Measurements from ENCODE around the gene RFX4.

RFX4 gene

DNA sequence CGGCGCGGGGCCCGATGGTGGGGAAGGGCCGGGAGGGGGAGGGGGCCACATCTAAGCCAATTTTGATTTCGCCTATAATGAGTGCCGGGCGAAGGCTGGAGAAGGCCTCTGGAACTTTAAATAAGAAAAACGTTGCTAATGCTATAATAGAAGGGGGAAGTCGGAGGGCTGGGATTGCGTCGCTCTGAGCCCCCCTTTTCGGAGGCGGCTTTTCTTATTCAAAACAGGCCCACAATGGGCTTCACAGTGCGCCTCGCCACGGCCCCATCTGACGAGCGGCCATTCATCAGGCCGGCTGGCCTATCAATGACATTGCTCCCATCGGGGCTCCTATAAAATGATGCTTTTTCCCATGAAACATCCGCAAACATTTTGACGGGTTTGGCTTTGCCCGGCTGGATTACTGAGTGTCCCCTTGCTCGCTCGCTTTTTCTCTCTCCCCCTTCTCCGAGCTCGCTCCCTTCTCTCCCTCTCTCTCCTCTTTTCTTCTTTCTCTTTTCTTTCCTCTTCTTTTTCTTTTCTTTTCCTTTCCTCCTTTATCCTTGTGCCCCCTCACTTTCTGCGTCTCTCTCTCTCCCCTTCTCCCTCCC, at the start of gene RFX4:
Gene RFX4 (plus strand): TSS at position 364 of the 590 bp plus-strand sequence. CDS start 317 bp downstream, outside the sequence.
- no peak for DNase-seq

DNA sequence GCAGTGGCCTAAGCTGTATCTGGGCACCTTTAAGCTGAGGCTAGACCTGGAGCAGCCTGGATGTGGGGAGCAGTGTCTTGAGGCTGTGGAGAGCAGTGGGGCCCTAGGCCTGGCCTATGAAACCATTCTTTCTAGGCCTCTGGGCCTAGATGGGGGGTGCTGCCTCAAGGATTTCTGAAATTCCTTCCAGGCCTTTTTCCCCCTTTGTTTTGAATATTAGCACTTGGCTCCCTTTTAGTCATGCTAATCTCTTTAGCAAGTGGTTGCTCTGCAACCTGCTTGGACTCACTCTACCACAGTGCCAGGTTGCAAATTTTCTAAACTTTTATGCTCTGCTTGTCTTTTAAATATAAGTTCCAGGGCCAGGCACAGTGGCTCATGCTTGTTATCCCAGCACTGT, 41.6 kb upstream of the RFX4 start:
- no peak for DNase-seq

DNA sequence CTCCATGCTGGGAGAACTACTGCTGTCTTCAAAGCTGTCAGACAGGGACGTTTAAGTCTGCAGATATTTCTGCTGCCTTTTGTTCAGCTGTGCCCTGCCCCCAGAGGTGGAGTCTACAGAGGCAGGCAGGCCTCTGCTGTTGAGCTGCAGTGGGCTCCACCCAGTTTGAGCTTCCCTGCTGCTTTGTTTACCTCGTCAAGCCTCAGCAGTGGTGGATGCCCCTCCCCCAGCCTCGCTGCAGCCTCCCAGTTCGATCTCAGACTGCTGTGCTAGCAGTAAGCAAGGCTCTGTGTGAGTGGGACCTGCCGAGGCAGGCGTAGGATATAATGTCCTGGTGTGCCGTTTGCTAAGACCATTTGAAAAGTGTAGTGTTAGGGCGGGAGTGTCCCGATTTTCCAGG, 31.4 kb upstream of the RFX4 start:
- DNase-seq = no peak

DNA sequence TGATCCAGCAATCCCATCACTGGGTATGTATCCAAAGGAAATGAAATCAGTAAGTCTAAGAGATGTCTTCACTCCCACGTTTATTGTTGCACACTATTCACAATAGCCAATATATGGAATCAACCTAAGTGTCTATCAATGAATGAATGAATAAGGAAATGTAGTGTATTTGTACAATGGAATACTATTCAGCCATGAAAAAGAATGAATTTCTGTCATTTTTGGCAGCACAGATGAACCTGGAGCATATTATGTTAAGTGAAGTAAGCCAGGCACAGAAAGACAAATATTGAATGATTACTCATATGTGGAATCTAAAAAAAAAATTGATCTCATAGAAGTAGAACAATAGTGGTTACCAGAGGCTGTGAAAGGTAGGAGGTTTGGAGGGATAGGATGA, 30.6 kb upstream of the RFX4 start:
- no peak for DNase-seq

DNA sequence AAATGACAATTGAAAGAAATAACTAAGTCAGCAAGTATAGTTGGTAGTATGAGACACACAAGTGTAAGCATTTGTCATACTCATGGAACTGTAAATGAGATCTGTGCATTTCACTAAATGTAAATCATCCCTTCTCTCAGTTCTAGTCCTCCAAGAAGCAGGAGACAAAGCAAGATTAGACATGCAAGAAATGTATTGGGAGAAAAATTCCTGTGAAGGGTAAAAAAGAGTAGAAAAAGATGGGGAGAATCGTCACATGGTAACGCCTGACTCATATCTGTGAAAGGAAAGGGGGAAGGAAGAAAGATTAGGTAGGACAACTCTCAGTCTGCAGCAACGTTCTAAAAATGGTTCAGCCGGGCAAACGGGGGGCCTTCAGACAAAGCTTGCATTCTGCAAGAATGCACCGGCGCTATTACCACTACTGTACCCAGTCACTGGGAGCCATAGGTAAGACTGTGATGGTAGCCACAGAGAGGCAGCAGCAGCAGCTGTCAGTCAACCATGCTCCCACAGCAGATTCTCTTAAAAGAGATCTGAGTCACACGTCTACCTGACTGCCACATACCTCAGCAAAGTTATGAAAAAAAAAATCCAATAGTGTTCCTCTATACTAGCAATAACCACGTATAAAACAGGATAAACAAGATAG, 18.0 kb upstream of the RFX4 start:
- DNase-seq = no peak

DNA sequence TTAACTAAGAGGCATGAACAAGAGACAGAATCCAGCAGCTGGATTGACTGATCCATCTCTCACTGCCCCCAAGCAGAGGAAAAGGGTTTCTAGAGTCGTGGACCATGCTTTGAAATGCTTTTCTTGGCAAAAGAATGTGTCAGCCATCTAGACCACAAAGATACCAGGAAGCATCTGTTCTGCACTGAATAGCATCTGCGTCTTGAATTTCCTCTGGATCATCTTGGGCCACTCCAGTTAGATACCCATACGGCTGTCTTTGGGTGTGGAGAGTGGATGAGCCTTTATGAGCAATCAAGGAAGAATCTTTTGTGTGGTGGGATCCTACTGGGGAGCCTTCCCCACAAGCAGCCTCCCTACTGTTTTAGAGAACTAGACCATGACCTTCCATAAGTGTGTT, 16.0 kb upstream of the RFX4 start:
- no peak for DNase-seq

DNA sequence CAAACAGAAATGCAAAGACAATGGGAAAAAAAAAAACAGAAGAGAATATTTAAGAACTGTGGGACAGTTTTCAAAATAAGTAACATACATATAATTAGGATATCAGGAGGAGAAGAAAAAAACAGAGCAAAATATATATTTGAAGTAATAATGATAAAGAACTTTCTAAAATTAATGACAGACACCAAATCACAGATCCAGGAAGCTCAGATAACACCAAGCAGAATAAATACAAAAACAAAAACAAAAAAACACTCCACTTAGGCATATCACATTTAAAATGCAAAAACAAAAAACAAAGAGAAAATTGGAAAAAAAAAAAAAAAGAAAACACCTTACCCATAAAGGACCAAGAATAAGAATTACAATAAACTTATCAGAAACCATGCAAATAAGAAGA, 9.6 kb upstream of the RFX4 start:
- DNase-seq = no peak

DNA sequence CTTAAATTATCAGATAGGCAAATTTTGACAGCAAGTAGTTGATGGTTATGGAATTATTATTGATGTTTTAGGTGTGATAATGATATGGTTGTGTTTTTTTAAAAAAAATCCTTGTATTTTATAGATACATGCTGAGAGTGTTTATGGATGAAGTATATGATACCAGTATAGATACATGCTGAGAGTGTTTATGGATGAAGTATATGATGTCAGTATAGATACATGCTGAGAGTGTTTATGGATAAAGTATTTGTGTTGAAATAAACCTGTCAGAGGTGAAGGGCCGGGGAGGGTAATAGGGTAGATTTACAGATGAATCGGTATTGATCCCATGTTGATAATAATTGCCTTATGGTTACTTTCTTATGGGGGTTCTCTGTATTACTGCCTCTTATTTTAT, 6.0 kb upstream of the RFX4 start:
- DNase-seq = no peak

DNA sequence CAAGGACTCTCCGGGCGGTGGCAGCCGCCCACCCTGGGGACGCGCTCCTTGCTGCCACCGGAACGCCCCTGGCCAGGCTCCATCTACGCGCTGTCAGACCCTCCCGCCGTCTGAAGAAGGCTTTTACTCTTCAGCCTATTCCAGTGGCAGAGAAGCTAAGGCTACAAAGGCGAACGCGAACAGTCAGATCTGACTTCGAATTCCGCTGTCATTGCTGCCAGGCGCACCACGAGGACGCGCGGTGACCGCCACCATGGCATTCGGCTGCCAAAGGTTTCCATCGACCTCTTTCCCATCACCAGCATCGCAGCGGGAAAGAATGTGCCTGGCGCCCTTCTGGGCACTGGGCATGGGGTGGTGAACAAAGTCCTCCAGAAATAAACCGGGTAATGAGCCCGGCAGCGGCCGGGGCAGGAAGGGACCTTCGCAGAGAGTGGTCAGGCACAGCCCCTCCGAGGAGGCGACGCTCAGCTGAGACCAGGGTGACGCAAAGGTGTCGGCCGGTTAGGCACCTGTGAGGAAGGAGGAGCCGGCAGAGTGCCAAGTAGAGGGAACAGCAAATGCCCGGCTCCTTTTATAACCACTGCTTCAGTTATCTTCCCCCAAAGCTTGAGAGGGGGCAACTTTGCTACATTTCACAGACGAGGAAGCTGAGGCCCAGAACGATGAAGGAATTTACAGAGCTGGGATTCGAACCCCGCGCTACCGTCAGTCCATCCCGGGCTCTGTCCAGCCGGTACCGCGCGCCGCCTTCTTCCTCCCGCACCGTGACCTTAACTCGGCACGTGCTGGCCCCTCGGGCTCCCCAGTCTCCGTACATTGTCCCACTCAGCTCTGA, 1.9 kb upstream of the RFX4 start:
- no peak for DNase-seq

DNA sequence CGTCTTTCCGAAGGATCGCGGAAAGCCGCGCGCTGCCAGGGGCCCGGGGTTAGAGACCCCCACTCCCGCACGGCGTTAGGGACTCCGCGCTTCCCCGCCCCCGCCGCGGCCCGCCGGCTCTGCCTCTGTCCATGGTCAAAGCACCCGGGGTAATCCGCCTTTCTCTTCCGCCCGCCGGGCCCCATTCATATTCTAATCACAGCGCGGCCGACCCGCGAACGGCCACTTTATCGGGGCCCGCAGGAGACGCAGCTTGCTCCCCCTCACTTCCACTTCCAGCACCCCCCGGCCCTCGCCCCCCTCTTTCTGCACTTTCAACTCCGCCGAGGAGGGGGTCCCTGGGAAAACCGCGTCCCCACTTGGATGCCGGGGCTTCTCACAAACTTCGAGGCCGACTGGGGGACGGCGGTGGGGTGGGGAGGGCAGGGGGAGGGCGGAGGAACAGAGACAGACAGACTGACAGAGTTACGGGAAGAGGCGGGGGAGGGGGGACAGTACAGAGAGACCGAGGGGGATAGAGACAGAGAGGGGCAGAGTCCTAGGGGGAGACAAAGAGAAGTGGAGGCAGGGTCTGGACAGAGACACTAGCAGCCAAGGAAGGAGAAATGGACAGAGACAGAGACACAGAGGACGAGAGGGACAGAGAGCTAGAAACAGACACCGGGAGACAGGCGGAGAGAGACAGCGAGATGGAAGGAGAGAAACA, 1.1 kb upstream of the RFX4 start:
- DNase-seq = no peak

DNA sequence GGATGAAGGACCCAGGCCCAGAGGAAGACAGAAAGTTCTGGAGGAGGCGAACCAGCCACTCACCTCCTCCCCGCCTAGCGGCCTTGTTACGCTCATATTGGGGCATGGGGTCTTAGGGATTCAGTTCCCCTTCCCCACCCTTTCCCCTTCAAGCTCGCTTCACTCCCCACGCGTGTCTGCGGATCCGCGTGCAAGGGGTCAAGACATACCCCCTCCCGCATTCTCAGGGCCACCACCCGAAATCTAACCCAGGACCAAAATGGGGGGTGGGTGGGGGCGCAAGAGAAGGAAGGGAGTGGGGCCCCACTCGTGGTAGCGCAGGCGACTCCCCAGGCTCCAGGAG, 584 bp upstream of the RFX4 start:
- no peak for DNase-seq

DNA sequence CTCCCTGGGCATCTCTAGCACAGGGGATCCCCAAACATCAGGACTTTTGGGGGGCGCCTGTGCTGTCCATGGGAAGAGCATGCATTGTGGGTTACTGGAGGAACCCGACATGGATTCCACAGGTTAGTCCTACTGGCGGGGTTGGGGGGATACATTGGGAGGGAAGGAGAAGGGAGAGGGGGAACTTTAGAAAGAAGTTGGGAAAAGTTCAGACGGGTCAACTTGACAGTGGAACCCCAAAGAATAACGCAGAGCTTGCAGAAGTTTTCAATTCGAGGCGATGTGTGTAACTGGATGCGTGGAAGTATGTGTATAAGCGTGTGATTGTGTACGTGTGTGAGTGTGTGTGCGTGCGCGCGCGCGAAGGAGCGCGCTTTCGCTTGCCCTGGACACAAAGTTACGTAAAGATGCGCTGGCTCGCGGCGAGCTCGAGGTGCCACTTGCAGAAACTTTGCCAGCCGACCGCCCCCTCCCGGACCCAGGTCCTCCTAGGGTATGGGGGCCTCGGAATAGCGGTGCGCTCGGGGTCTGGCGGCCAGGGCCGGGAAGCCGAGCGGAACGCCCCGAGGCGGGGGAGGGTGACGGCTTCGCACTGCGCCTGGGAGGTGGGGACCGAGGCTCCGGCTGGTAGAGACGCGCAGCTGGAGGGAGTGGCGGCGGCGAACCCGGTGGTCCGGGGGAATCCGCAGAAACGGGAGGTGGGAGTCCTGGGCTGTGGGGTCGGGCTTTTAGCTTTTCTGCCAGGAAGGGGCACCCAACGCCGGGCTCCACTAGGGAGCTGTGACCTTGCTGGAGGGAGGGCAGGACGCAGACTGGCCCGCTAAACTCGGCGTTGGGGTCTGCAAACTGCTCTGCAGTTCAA, 669 bp downstream of the RFX4 start:
- DNase-seq = no peak

DNA sequence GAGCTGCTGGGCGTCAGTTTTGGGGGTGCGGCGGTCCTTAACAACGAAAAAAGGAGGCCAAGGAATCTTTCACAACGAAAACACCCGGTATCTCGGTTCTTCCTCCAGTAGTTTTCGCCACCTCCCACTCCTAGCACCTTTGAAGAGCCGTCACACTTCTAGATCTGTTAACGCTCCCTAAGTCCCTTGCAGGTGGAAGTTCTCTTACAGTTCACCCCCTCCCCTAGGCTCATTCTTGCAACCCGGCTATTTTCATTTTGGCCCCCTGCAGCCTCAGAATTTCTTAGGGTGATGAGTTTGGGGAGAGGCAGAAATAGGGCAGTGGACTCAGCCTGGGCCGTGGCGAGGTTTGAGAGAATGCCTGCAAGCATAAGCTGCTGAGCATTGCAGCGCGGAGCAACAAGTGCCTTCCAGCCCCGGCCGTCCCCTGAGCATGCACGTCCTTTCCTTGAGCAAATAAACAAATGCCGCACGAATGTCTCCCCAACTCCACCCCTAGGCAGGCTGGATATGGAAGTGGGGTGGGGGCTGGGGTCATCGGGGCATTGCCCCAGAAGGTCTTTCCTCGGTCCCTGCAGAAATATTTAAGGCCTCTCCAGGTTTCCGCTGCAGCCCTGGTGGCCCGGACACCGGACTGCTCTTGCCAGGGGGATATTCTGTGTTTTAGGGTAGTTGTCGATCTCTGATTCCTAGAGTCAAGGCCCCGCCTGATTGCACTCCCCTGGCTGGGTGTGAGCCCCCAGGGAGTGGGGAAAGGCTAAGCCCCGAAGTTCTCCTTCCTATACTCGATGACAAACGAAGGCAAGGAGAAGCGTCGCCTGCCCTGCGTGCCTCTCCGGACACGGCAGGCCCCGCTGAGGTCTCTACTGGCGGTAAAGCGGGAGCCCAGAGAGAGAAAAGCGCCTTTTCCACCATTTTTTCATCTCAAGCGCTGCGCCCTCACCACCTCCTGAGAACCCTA, 1.6 kb downstream of the RFX4 start:
- DNase-seq = no peak

DNA sequence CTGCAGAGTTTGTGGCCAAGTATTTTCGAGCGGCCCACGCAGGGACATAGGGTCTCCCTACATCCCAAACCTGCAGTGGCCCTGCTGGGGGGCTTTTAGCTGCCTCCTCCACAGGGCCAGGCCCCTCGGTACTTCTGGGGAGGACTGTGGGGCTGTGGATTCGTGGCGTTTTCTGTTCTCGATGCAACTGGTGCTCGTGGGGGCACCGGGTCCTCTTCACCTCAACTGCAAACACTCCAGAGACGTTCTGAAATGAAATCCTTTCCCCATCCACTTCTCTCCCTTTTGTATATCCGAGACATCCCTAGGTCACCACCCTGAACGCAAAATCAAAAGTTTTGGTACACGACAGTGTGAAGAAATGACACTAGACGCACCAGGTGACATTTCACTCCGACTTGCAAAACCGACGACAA, 2.3 kb downstream of the RFX4 start:
- no peak for DNase-seq

DNA sequence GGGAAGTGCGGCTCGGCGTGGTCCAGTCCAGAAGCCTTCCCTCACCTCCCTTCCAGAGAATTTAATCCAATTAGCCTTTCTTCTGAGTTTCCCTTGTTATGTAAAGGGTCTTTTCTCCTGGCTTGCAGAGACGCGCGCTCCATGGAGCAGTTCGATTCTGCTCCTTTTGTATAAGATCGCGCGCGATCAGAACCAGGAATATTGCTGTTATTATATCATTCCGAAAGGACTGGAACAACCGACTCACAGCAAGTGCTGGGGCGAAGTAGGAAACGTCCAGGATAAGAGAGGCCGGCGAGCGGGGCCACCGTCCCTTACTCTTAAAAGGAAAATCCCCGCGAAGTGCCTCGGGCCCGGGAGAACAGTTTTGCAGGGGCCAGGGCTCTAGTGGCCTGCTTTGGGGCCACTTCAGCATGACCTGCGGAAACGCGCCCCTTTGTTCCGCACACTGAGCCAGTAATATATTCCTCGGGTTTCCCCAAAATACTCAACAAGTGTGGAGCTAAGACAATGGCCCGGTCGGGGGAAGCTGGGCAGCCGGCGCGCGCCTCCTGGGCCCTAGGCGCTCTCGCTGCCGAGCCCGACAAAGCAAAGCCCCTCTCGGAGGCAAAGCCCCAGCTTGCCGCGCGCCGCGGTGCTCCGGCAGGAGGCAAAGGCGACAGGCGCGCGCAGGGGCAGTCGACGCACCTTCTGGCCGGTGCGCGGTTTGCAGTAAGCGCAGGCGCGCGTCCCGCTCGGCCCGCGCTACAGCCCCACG, 2.9 kb downstream of the RFX4 start:
- no peak for DNase-seq

DNA sequence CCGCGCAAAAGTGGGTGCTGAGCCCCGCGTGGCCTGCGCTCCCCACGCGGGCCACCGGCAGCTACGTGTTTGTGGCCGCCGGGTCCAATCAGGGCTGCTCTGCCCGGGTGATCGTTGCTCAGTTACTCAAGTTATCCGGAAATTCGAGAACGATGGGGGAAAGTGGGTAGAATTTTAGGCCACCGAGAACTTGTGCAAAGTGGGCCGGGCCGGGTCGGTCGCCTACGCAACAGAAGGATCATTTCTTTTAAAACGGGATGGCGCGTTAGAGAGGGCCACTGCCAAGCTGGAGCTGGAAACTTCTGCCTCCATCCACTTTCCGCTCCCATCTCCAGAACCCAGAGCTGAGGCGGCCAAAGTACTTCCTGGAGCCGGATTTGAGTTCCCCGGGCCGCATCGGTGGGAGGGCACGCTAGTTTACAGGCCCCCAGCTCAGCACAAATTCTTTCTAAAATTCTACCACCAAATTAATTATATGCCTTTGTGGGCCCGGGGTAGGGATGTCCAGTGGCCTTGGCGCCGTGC, 3.5 kb downstream of the RFX4 start:
- no peak for DNase-seq

DNA sequence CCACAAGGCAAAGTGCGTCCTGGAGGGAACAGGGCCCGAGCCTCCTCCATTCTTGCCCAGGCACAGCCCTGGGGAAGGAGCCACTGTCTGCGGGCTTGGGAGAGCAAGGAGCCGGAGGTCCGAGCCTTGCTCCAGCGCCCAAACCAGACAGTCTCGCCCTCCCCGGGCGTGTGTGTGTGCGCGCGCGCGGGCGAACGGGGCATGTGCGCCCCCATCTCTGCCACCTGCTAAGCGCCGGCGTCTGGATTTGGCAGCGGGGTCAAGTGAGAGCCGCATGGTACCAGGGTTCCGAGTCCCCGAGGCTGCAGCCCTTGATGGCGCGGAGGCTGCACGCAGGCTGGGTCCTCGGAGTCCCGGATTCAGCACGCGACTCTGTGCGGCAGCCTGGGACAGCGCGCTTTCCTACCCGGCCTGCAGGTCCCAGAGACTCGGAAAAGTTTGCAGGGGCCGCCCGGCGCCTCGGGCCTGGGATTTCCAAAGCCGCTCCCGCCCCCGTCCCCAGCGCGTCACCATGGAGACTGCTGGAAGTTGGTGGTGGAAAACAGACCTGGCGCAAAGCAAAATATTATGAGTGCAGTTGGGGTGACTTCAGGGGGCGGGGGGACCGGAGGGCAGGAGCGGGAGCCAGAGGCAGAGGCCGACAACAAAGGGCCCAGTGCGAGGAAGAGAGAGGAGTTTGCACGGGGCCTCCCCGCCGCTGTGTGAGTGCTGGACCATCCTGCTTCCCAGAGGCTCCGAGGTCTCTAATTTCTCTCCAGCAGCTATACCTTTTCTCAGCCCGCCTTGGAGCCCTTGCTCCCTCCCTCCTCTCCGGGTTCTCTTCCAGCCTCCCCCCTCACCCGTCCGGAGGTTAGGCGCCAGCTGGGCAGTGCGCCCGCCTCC, 4.2 kb downstream of the RFX4 start:
- no peak for DNase-seq

DNA sequence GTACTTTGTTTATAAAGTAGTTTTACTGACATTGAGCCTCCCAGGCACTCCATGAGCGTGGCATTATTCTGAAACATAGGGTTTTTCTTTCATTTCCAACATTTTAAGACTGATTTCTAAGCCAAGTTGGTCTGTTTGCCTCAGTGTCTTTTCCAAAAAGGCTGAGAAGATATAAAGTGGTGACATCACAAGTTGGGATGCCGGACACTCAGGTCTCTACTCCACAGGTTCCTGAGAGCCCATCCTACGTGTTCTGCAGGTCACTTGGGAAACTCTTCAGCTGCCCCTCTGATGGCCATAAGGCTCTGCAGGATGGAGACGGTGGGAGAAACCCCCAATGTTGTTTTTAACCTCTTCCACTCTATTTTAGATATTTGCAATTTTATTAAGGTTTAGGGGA, 6.0 kb downstream of the RFX4 start:
- no peak for DNase-seq

DNA sequence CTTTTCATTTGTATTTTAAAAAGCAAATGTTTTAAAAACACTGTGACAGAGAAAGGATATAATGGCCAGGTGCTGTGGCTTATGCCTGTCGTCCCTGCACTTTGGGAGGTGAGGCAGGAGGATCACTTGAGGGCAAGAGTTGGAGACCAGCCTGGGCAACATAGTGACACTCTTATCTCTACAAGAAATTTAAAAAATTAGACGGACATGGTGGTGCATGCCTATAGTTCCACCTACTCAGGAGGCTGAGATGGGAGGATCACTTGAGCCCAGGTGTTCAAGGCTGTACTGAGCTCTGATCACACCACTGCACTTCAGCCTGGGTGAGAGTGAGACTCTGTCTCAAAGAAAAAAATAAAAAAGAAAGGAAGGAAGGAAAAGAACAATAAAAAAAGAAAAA, 7.8 kb downstream of the RFX4 start:
- DNase-seq = no peak

All from activated naive CD4-positive, alpha-beta T cell treated with anti-CD3 and anti-CD28 coated beads, Interleukin-2, amount 50 U/mL, for 16 hours (primary cell).